ENCODE measurements around the gene ATG10. TPM values are rescaled to one million over a fixed set of nuclear protein-coding genes. Genes with fewer than 3 reads are reported as not detected.

ATG10 gene
- total and polyA plus RNA-seq, 2 of the 13 experiments (the other 11 are each of a cell fraction or from before 2014, with no cell fraction given), result 2.0 to 5.7 TPM

DNA sequence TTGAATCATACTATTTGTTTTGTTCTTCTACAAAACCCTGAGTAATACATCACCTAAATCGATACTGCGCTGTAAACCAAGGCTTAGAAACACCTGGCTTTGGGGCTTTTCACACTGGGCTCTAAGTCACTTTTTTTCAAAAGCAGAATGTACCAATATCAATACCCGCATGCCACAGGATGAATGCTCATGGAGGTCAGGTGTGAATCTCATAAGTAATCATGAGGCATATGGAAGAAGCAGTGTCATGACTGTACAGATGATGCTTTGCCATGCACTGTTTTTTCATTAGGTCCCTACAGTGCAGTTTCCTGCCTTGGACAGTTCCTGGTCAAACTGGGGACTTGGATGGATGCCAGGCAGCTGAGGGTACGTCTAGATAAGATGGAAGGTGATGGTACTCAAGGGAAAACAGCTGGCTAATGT lies 49.0 kb upstream of the ATG10 start (continued):
- no peak for TF ChIP-seq PPARG (CRISPR knock-in tag; conservative IDR thresholded peaks at IDR 0.05)

GRCh38 chr5:81924442-81924841 lies 47.4 kb upstream of the ATG10 start:
- no peak for ATAC-seq
- no peaks in the 10 kb centered on the region for H3K79me2 ChIP-seq (ENCODE audit: insufficient read depth, low read length)
- WGBS (ENCODE audit: low lambda C conversion rate), result 4% methylated on average over 4 of the region's 4 CpGs
- H3K27me3 ChIP-seq (ENCODE audit: control insufficient read depth in 1 of 2, insufficient read depth in 2 of 2, low read length in 2 of 2), result no peaks in the 10 kb centered on the region; a peak in 1 of 5 replicates
- H2AFZ ChIP-seq (ENCODE audit: low read length), result no peak overlapping the region
- no peaks in the 10 kb centered on the region for H3K9me3 ChIP-seq (ENCODE audit: low read length)
- DNase-seq (ENCODE audit: low spot score), result no peak
- intact Hi-C loops (cut with micrococcal nuclease; ENCODE audit: unreplicated experiment), result no loop called here
- TF ChIP-seq ZFP41 (CRISPR knock-in tag; IDR thresholded peaks at IDR 0.05; ENCODE audit: borderline replicate concordance), result no peak
- TF ChIP-seq PHF20 (CRISPR knock-in tag; IDR thresholded peaks at IDR 0.05), result no peak
- no peak for TF ChIP-seq GATA4 (IDR thresholded peaks at IDR 0.05; ENCODE audit: borderline replicate concordance, low read depth)
- no peak for TF ChIP-seq ATF4 (CRISPR knock-in tag; IDR thresholded peaks at IDR 0.05)
- TF ChIP-seq PTBP1 (IDR thresholded peaks at IDR 0.05; ENCODE audit: low read depth, low read length, poor library complexity, severe bottlenecking), result no peak
- no peak for TF ChIP-seq THAP11 (CRISPR knock-in tag; IDR thresholded peaks at IDR 0.05)
- TF ChIP-seq, protein P1, sequence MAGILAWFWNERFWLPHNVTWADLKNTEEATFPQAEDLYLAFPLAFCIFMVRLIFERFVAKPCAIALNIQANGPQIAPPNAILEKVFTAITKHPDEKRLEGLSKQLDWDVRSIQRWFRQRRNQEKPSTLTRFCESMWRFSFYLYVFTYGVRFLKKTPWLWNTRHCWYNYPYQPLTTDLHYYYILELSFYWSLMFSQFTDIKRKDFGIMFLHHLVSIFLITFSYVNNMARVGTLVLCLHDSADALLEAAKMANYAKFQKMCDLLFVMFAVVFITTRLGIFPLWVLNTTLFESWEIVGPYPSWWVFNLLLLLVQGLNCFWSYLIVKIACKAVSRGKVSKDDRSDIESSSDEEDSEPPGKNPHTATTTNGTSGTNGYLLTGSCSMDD (CRISPR knock-in tag; IDR thresholded peaks at IDR 0.05), result no peak
- H3K36me3 ChIP-seq (replicated peaks in 1 of 2; ENCODE audit: control insufficient read depth in 1 of 2, insufficient read depth in 2 of 2, low read length in 2 of 2), result no peaks in the 10 kb centered on the region
- H3K4me2 ChIP-seq (ENCODE audit: low read depth, low read length), result no peak overlapping the region
- ChIA-PET CTCF (ENCODE audit: low intra/inter-chr PET ratio, low total read pairs) (no interaction called here), POLR2A (no interaction called here)
- H3K9ac ChIP-seq (ENCODE audit: insufficient read depth, low read depth, low read length), result no peak overlapping the region
- FAIRE-seq, result no peak
- in situ Hi-C loops (cut with HindIII; ENCODE audit: extremely low pct_ligation_motif_present, low pct_unique_long_range_greater_than_20kb), result no loop called here
- no peak overlapping the region for H3K4me3 ChIP-seq (replicated peaks in 1 of 3; ENCODE audit: insufficient read depth in 1 of 3, low read depth in 2 of 3, low read length in 3 of 3)
- no TSS peak for BruUV-seq (replicated peaks)
- no peaks in the 10 kb centered on the region for H3K4me1 ChIP-seq (ENCODE audit: insufficient read depth, low read length)
- H3K27ac ChIP-seq (ENCODE audit: extremely low read length, insufficient read depth, low read length), result no peak overlapping the region
- H4K20me1 ChIP-seq (ENCODE audit: insufficient read depth, low read length), result no peaks in the 10 kb centered on the region
